Ovary (tissue), 3 donors: ENCODE results near the gene PARP16.

Source experiments
- CTCF ChIP-seq, 3 donors: fragments of 450-650 bp in 2 of 3; fragments of 200-600 bp in 1 of 3; IDR thresholded peaks; one replicate each; pipeline versions ENCODE4 v1.5.1 to v1.8.0; 2016 to 2022; ENCODE audit warnings: antibody characterized with exemption in 3 of 3, mild to moderate bottlenecking in 1 of 3
- EP300 ChIP-seq: sonication (generic); formaldehyde crosslinking; IDR thresholded peaks from one replicate; pipeline ENCODE4 v1.6.1; 2017; ENCODE audit warnings: antibody characterized with exemption
- POLR2A ChIP-seq: fragments of 450-650 bp; IDR thresholded peaks from one replicate; pipeline ENCODE4 v1.6.1; 2017; ENCODE audit warnings: antibody characterized with exemption, mild to moderate bottlenecking, moderate library complexity
- donor health status: DM: no; HTN: no; CAD: no.

DNA sequence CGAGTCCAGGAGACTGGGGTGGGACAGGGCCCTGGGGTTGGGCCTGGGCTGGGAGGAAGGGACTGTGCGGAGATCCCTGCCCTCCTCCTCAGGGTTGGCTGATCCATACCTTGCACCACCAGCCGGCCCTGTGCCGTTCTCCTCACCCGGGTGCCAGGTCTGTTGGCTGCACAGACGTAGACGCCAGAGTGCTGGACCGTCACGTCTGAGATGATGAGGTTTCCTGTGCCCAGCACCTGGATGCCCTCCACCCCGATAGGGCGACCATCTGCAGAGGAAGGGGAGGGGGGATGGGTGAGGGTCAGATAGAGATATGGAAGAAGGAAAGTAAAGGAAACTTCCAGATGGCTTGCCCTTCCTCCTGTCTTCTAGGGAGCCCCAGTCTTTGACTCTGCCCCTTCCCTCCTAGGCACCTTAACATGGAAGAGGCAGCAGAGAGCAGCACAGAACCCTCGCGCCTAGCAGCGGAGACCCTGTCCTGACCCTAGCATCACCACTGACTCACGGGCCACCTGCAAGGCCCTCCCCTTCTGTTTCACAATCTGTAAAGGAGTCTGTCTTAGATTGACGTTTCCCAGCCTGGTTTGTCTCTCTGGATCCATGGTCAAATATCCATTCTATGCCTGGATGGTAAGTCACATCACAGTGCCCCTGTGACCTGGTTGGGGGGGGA lies 46.6 kb upstream of the PARP16 start:
- TF ChIP-seq CTCF (IDR thresholded peaks at IDR 0.05) (no peak), POLR2A (no peak), EP300 (no peak)
